Hepatocyte (in vitro differentiated cells): ENCODE measurements around the gene KIF5C. TPM values are rescaled to one million over a fixed set of nuclear protein-coding genes. Genes with fewer than 3 reads are reported as not detected.

Source experiments
- DNase-seq: peaks from one replicate; pipeline ENCODE4 v3.0.0-alpha.2; 2016; ENCODE audit warnings: low spot score
- H2AFZ ChIP-seq: fragments of 200-600 bp; sonication (generic); 2 replicates; pipeline ENCODE4 v1.6.0; 2016; ENCODE audit warnings: antibody characterized with exemption, mild to moderate bottlenecking
- H3K27ac ChIP-seq: fragments of 200-600 bp; sonication (generic); 2 replicates; pipeline ENCODE4 v1.5.1; 2016; ENCODE audit warnings: mild to moderate bottlenecking
- H3K27me3 ChIP-seq: fragments of 200-600 bp; sonication (generic); 2 replicates; pipeline ENCODE4 v1.6.1; 2016
- H3K36me3 ChIP-seq: fragments of 200-600 bp; sonication (generic); replicated peaks from 2 replicates; pipeline ENCODE4 v1.5.1; 2016; ENCODE audit warnings: low read depth; ENCODE audit not compliant: insufficient read depth
- H3K4me1 ChIP-seq: fragments of 200-600 bp; sonication (generic); 2 replicates; pipeline ENCODE4 v1.5.1; 2016; ENCODE audit warnings: mild to moderate bottlenecking, moderate library complexity; ENCODE audit not compliant: insufficient read depth
- H3K4me2 ChIP-seq: fragments of 200-600 bp; sonication (generic); 2 replicates; pipeline ENCODE4 v1.6.0; 2016
- H3K4me3 ChIP-seq: fragments of 200-600 bp; sonication (generic); 2 replicates; pipeline ENCODE4 v1.5.1; 2016; ENCODE audit warnings: mild to moderate bottlenecking
- H3K79me2 ChIP-seq: fragments of 200-600 bp; sonication (generic); 2 replicates; pipeline ENCODE4 v1.6.0; 2017; ENCODE audit warnings: mild to moderate bottlenecking
- H3K9me2 ChIP-seq: fragments of 200-600 bp; sonication (generic); replicated peaks from 2 replicates; pipeline ENCODE4 v1.6.0; 2017; ENCODE audit warnings: mild to moderate bottlenecking; ENCODE audit not compliant: insufficient read depth
- H3K9me3 ChIP-seq: fragments of 200-600 bp; sonication (generic); 2 replicates; pipeline ENCODE4 v1.5.1; 2016; ENCODE audit warnings: low read depth, mild to moderate bottlenecking
- H4K20me1 ChIP-seq: fragments of 200-600 bp; sonication (generic); 2 replicates; pipeline ENCODE4 v1.6.0; 2016; ENCODE audit warnings: mild to moderate bottlenecking; ENCODE audit not compliant: insufficient read depth, poor library complexity, severe bottlenecking
- CTCF ChIP-seq: fragments of 200-600 bp; sonication (generic); IDR thresholded peaks from 2 replicates; pipeline ENCODE4 v1.5.1; 2016; ENCODE audit warnings: antibody characterized with exemption, mild to moderate bottlenecking; ENCODE audit not compliant: poor library complexity
- EZH2 ChIP-seq: fragments of 200-600 bp; sonication (generic); IDR thresholded peaks from 2 replicates; pipeline ENCODE4 v1.6.1; 2016; ENCODE audit warnings: antibody characterized with exemption, mild to moderate bottlenecking, borderline replicate concordance
- EZH2phosphoT487 ChIP-seq: fragments of 200-600 bp; sonication (generic); IDR thresholded peaks from one replicate; pipeline ENCODE4 v1.6.1; 2018; ENCODE audit warnings: antibody characterized with exemption, mild to moderate bottlenecking, low read depth, moderate library complexity; ENCODE audit not compliant: unreplicated experiment, severe bottlenecking
- WGBS: methylation state at CpG from one replicate; pipeline ENCODE4 v1.1.6; 2016; ENCODE audit warnings: low lambda C conversion rate; ENCODE audit errors: missing lambda C conversion rate; 5-methylcytosine and 5-hydroxymethylcytosine counted together
- polyA plus RNA-seq: library from polyadenylated mRNA; unstranded; fragments of >200 nt; fragmentation: Nextera tagmentation; extraction: Ambion mirVana; gene quantifications from 2 replicates; pipeline ENCODE4 v1.2.1, GENCODE V29; 2016
- total RNA-seq: library from RNA; depleted of rRNA; stranded (reverse); fragments of >200 nt; gene quantifications from 2 replicates; pipeline ENCODE4 v1.2.3, GENCODE V29; 2014

Gene KIF5C
- total RNA-seq, result 3.6 and 5.4 TPM in 2 replicates
- polyA plus RNA-seq, result 2.1 and 3.2 TPM in 2 replicates

DNA sequence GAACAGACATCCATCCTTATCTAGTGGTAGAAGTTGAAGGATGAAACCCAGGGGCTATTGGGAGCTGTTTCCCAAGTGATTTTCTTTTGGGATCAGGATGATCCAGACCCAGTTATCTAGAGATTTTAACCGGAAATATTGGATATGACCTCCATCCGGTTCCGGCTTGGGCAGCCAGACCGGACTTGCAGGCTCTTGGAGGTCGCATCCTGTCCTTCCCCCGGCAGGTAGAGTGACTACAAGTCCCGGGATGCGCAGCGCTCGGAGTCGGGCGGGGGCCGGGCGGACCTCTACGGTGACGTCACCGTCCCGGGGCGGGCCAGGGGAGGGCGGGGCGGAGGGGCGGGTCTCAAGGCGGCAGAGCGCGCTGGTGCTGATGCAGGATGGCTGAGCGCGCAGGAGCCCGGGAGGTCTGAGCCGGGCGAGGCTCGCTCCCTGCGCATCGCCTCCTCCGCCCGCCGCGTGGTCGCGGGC is at the start of gene KIF5C:
TSS of gene KIF5C (plus strand) at position 360 of the 474 bp plus-strand sequence. CDS start 391 bp downstream, outside the sequence.
- peak within 1 kb of the TSS; percentile 94 for H3K4me2 ChIP-seq
- no peaks in the 10 kb centered on the region for H3K79me2 ChIP-seq
- H3K9me3 ChIP-seq, result no peaks in the 10 kb centered on the region
- peak within 1 kb of the TSS; percentile 71 for H3K4me3 ChIP-seq
- peaks cover 42% of the 10 kb centered on the region for H3K27me3 ChIP-seq
- TF ChIP-seq CTCF (no peak), EZH2 (no peak), EZH2phosphoT487 (no peak)
- no peaks in the 10 kb centered on the region for H3K36me3 ChIP-seq
- H3K4me1 ChIP-seq, result peaks cover 13% of the 10 kb centered on the region
- H4K20me1 ChIP-seq, result no peaks in the 10 kb centered on the region
- H3K27ac ChIP-seq, result no peak within 1 kb of the TSS
- WGBS, result 2% methylated on average over 13 of the region's 39 CpGs
- peak; percentile 93 for DNase-seq
- no peaks in the 10 kb centered on the region for H3K9me2 ChIP-seq
- H2AFZ ChIP-seq, result peak within 1 kb of the TSS; percentile 53

- Histone ChIP-seq H3K79me2 (no peaks in the 10 kb centered on the region), H4K20me1 (no peaks in the 10 kb centered on the region), H3K9me2 (no peaks in the 10 kb centered on the region), H3K4me2 (no peak overlapping the region), H3K27ac (no peak overlapping the region), H2AFZ (no peak overlapping the region), H3K4me3 (no peak overlapping the region), H3K9me3 (no peaks in the 10 kb centered on the region), H3K36me3 (no peaks in the 10 kb centered on the region), H3K27me3 (no peaks in the 10 kb centered on the region), H3K4me1 (no peaks in the 10 kb centered on the region)
- no peak for DNase-seq
- TF ChIP-seq CTCF (no peak), EZH2phosphoT487 (no peak), EZH2 (no peak)
These were observed 48.2 kb upstream of the KIF5C start for GRCh38 chr2:148826791-148827190.

DNA sequence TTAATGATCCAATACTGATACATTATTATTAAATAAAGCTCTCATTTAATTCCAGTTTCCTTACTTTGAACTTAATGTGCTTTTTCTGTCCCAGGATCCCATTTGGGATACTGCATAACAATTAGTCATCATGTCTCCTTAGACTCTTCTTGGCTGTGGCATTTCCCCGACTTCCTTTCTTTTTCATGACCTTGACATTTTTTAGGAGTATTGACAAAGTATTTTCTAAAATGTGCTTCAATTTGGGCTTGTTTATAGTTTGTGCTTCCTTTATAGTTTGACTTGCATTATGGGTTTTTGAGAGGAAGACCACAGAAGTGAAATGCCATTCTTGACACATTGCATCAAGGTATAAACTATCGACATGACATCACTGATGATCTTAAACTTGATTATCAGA is 46.1 kb upstream of the KIF5C start:
- H3K79me2 ChIP-seq, result no peaks in the 10 kb centered on the region
- no peaks in the 10 kb centered on the region for H3K4me1 ChIP-seq
- H3K4me2 ChIP-seq, result no peak overlapping the region
- no peak overlapping the region for H2AFZ ChIP-seq
- no peak overlapping the region for H3K27ac ChIP-seq
- H3K27me3 ChIP-seq, result no peaks in the 10 kb centered on the region
- H3K9me3 ChIP-seq, result no peaks in the 10 kb centered on the region
- no peaks in the 10 kb centered on the region for H3K9me2 ChIP-seq
- no peaks in the 10 kb centered on the region for H4K20me1 ChIP-seq
- no peaks in the 10 kb centered on the region for H3K36me3 ChIP-seq
- DNase-seq, result no peak
- TF ChIP-seq EZH2phosphoT487, result no peak
- no peak for TF ChIP-seq EZH2
- TF ChIP-seq CTCF, result no peak
- H3K4me3 ChIP-seq, result no peak overlapping the region
- WGBS, result 91% methylated on average over 2 of the region's 2 CpGs

DNA sequence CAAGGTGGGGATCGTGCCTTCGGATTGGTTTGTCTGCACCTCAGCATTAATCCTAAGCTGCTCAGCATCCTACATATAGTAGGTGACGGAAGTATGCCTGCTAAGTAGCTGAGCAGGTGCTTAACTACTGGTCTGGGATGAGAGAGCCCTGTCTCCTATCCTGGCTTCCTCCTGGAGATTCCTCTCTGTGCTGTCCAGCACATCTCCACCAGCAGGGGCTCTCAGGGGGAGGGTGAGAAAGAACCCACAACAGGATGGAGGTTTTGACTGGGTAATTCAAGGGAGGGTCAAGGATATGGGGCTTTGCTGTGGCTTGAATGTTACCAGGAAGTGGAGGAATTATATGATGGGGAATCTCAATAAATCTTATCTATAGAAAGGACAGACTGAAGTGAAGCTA is 45.4 kb upstream of the KIF5C start:
- Histone ChIP-seq H3K27ac (no peak overlapping the region), H4K20me1 (no peaks in the 10 kb centered on the region), H3K27me3 (no peaks in the 10 kb centered on the region), H3K79me2 (no peaks in the 10 kb centered on the region), H3K4me3 (no peak overlapping the region), H3K4me2 (no peak overlapping the region), H3K9me2 (no peaks in the 10 kb centered on the region), H3K36me3 (no peaks in the 10 kb centered on the region), H3K4me1 (no peaks in the 10 kb centered on the region), H3K9me3 (no peaks in the 10 kb centered on the region), H2AFZ (no peak overlapping the region)
- DNase-seq, result no peak
- TF ChIP-seq EZH2 (no peak), CTCF (no peak), EZH2phosphoT487 (no peak)
- 68% methylated on average over 3 of the region's 3 CpGs for whole genome bisulfite sequencing
